Uterus (tissue), 2 donors: ENCODE data around the gene HOXD3.

Experiments used
- POLR2A ChIP-seq, 2 donors: fragments of 450-650 bp; IDR thresholded peaks; one replicate each; pipeline ENCODE4 v1.6.1; 2016; ENCODE audit warnings: antibody characterized with exemption in 2 of 2, mild to moderate bottlenecking in 1 of 2, moderate library complexity in 1 of 2
- TF ChIP-seq, protein P1 (sequence below), 4 experiments: fragments of 200-600 bp in 2 of 4; fragments of 450-650 bp in 2 of 4; sonication (generic) in 2 of 4; IDR thresholded peaks; one replicate each; pipeline ENCODE4 v1.5.1; 2016 to 2019; ENCODE audit warnings: antibody characterized with exemption in 4 of 4, mild to moderate bottlenecking in 2 of 4, moderate library complexity in 1 of 4

DNA sequence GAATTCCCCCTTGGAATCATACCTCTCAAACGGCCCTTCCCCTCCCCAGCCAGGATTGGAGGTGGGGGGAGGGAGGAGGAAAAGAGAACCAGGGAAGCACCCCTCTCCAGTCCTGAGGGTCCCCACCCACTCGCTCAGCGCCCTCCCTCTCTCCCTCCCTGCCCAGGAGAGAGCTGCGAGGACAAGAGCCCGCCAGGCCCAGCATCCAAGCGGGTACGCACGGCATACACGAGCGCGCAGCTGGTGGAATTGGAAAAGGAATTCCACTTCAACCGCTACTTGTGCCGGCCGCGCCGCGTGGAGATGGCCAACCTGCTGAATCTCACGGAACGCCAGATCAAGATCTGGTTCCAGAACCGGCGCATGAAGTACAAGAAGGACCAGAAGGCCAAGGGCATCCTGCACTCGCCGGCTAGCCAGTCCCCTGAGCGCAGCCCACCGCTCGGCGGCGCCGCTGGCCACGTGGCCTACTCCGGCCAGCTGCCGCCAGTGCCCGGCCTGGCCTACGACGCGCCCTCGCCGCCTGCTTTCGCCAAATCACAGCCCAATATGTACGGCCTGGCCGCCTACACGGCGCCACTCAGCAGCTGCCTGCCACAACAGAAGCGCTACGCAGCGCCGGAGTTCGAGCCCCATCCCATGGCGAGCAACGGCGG lies 14.4 kb downstream of the HOXD3 start:
- TF ChIP-seq, protein P1, sequence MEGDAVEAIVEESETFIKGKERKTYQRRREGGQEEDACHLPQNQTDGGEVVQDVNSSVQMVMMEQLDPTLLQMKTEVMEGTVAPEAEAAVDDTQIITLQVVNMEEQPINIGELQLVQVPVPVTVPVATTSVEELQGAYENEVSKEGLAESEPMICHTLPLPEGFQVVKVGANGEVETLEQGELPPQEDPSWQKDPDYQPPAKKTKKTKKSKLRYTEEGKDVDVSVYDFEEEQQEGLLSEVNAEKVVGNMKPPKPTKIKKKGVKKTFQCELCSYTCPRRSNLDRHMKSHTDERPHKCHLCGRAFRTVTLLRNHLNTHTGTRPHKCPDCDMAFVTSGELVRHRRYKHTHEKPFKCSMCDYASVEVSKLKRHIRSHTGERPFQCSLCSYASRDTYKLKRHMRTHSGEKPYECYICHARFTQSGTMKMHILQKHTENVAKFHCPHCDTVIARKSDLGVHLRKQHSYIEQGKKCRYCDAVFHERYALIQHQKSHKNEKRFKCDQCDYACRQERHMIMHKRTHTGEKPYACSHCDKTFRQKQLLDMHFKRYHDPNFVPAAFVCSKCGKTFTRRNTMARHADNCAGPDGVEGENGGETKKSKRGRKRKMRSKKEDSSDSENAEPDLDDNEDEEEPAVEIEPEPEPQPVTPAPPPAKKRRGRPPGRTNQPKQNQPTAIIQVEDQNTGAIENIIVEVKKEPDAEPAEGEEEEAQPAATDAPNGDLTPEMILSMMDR (IDR thresholded peaks at IDR 0.05), result no peak
- no peak for TF ChIP-seq POLR2A (IDR thresholded peaks at IDR 0.05)
